ENCODE data around the gene FAM13A.

- TF ChIP-seq CTCF (conservative IDR thresholded peaks at IDR 0.05; ENCODE audit: low read depth, low read length), result no peak
- TF ChIP-seq CEBPB (IDR thresholded peaks at IDR 0.05; ENCODE audit: low read depth, low read length), result no peak
- no peak for TF ChIP-seq RAD21 (IDR thresholded peaks at IDR 0.05; ENCODE audit: low read length)
- TF ChIP-seq FOS (IDR thresholded peaks at IDR 0.05; ENCODE audit: low read depth, low read length), result no peak
- no peak for TF ChIP-seq MXI1 (IDR thresholded peaks at IDR 0.05; ENCODE audit: borderline replicate concordance, low read depth, low read length)
- TF ChIP-seq RCOR1 (IDR thresholded peaks at IDR 0.05; ENCODE audit: insufficient replicate concordance, low read length), result no peak
- no peak for TF ChIP-seq POLR2A (IDR thresholded peaks at IDR 0.05; ENCODE audit: low read depth, low read length)
- TF ChIP-seq MAFK (IDR thresholded peaks at IDR 0.05; ENCODE audit: low read depth, low read length), result no peak
- no peak for TF ChIP-seq ELK1 (IDR thresholded peaks at IDR 0.05; ENCODE audit: borderline replicate concordance, low read depth, low read length)
- TF ChIP-seq BHLHE40 (IDR thresholded peaks at IDR 0.05; ENCODE audit: low read depth, low read length), result no peak
- no peak for TF ChIP-seq RFX5 (IDR thresholded peaks at IDR 0.05; ENCODE audit: low read depth, low read length)
- no peak for TF ChIP-seq USF2 (IDR thresholded peaks at IDR 0.05; ENCODE audit: low read depth, low read length)
- TF ChIP-seq SMC3 (IDR thresholded peaks at IDR 0.05; ENCODE audit: low read depth, low read length), result no peak
- TF ChIP-seq MAZ (IDR thresholded peaks at IDR 0.05; ENCODE audit: borderline replicate concordance, low read depth, low read length), result no peak
Observed at GRCh38 chr4:88937081-88937480, 119.9 kb downstream of the FAM13A start.

Data from IMR-90 (cell line).